Measurements from ENCODE around the gene KCNN1. TPM values are rescaled to one million over a fixed set of nuclear protein-coding genes. Genes with fewer than 3 reads are reported as not detected.

Gene KCNN1
- total and polyA plus RNA-seq, 9 of the 15 experiments (the other 6 are each of a cell fraction or from before 2014, with no cell fraction given) = 0.01 to 6.2 (median 0.72) TPM

DNA sequence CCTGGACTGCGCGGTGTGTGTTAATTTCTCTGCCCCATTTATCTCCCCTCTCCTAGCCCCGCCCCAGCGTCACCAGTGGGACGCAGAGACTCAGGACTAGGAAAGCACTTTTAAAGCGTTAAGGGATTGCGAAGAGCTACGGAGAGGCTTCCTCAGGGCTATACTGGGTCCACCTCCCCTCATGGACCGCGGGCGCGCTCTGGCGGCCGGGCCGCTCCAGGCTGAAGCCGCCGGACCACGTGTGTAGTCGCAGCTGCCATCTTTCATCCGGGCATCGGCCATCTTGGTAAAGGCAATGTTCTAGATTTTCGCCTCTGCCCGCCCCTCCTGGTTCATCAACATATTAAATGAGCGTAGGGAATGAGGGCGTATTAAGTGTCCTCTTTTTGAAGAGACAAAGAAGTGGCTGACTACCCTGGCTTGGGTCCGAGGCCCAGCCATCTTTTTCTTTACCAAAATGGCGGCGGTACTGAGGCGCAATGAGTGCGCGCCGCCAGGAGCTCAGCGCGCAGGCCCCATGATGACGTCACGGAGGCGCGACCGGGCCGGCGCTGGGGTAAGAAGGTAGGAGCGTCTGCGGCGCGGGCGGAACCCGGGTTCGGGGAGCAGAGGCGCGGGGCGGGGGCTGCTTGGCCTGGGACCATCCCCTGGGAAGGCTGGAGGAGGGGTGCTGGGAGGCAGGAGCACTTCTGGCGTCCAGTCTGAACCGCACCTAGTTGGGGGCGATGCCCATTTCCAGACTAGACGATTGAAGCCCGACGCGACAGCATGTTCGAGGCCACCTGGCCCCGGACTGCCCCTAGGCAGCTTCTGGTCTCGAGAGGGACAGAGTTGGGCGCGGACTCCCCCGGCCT lies 34.2 kb upstream of the KCNN1 start, which contains the start of gene CCDC124 (continued):
- TF ChIP-seq POU5F1 (IDR thresholded peaks at IDR 0.05; ENCODE audit: borderline replicate concordance, low read depth, low read length, partially characterized antibody) = peak; percentile 60
- TF ChIP-seq MBD2 (IDR thresholded peaks at IDR 0.05; ENCODE audit: borderline replicate concordance, low read depth) = no peak; the same call in 1 of the 2 replicates
- TF ChIP-seq HNRNPH1 (optimal IDR thresholded peaks at IDR 0.05; ENCODE audit: low read depth, low read length) = no peak
- peak; percentile 66; the same call in 1 of the 2 replicates for TF ChIP-seq KLF16 (IDR thresholded peaks at IDR 0.05)
- TF ChIP-seq, protein P1, sequence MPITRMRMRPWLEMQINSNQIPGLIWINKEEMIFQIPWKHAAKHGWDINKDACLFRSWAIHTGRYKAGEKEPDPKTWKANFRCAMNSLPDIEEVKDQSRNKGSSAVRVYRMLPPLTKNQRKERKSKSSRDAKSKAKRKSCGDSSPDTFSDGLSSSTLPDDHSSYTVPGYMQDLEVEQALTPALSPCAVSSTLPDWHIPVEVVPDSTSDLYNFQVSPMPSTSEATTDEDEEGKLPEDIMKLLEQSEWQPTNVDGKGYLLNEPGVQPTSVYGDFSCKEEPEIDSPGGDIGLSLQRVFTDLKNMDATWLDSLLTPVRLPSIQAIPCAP (CRISPR knock-in tag; IDR thresholded peaks at IDR 0.05; ENCODE audit: borderline replicate concordance) = no peak
- TF ChIP-seq U2AF2 (optimal IDR thresholded peaks at IDR 0.05; ENCODE audit: low read depth, low read length) = no peak
- peak; percentile 52 to 84; a peak in 3 of 4 replicates for TF ChIP-seq TBL1XR1 (IDR thresholded peaks at IDR 0.05; ENCODE audit: low read length in 2 of 2)
- TF ChIP-seq ZNF253 (CRISPR knock-in tag; conservative IDR thresholded peaks at IDR 0.05) = no peak
- peak; percentile 77 for TF ChIP-seq RFX5 (IDR thresholded peaks at IDR 0.05; ENCODE audit: low read depth, low read length)
- no peak for TF ChIP-seq RBM17 (IDR thresholded peaks at IDR 0.05; ENCODE audit: borderline replicate concordance, low read depth, low read length)
- TF ChIP-seq, protein P2, sequence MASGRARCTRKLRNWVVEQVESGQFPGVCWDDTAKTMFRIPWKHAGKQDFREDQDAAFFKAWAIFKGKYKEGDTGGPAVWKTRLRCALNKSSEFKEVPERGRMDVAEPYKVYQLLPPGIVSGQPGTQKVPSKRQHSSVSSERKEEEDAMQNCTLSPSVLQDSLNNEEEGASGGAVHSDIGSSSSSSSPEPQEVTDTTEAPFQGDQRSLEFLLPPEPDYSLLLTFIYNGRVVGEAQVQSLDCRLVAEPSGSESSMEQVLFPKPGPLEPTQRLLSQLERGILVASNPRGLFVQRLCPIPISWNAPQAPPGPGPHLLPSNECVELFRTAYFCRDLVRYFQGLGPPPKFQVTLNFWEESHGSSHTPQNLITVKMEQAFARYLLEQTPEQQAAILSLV (tag; IDR thresholded peaks at IDR 0.05) = peak; percentile 79
- TF ChIP-seq, protein P3, sequence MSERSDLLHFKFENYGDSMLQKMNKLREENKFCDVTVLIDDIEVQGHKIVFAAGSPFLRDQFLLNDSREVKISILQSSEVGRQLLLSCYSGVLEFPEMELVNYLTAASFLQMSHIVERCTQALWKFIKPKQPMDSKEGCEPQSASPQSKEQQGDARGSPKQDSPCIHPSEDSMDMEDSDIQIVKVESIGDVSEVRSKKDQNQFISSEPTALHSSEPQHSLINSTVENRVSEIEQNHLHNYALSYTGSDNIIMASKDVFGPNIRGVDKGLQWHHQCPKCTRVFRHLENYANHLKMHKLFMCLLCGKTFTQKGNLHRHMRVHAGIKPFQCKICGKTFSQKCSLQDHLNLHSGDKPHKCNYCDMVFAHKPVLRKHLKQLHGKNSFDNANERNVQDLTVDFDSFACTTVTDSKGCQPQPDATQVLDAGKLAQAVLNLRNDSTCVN (CRISPR knock-in tag; IDR thresholded peaks at IDR 0.05) = no peak
- 0 out of 2 replicates have a peak, but pooled peaks have one; percentile 35 for TF ChIP-seq ZNF668 (CRISPR knock-in tag; IDR thresholded peaks at IDR 0.05)
- no peak for TF ChIP-seq PCBP2 (IDR thresholded peaks at IDR 0.05; ENCODE audit: low read depth, low read length, poor library complexity, severe bottlenecking)
- TF ChIP-seq CBFA2T3 (IDR thresholded peaks at IDR 0.05) = 0 out of 2 replicates have a peak, but pooled peaks have one; percentile 2
- no peak for TF ChIP-seq SIRT6 (IDR thresholded peaks at IDR 0.05; ENCODE audit: low read depth, low read length)
- 0 out of 2 replicates have a peak, but pooled peaks have one; percentile 10 for TF ChIP-seq BHLHE40 (IDR thresholded peaks at IDR 0.05; ENCODE audit: low read length)
- TF ChIP-seq, protein P4, sequence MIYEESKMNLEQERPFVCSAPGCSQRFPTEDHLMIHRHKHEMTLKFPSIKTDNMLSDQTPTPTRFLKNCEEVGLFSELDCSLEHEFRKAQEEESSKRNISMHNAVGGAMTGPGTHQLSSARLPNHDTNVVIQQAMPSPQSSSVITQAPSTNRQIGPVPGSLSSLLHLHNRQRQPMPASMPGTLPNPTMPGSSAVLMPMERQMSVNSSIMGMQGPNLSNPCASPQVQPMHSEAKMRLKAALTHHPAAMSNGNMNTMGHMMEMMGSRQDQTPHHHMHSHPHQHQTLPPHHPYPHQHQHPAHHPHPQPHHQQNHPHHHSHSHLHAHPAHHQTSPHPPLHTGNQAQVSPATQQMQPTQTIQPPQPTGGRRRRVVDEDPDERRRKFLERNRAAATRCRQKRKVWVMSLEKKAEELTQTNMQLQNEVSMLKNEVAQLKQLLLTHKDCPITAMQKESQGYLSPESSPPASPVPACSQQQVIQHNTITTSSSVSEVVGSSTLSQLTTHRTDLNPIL (CRISPR knock-in tag; IDR thresholded peaks at IDR 0.05) = no peak
- TF ChIP-seq SMAD2 (IDR thresholded peaks at IDR 0.05; ENCODE audit: low read depth, low read length) = no peak
- no peak; the same call in 1 of the 2 replicates for TF ChIP-seq ZNF431 (CRISPR knock-in tag; IDR thresholded peaks at IDR 0.05)
- TF ChIP-seq CBX2 (IDR thresholded peaks at IDR 0.05; ENCODE audit: insufficient read depth, low read length, poor library complexity, severe bottlenecking) = no peak
- peak; percentile 61; the same call in 1 of the 2 replicates for TF ChIP-seq ZNF133 (CRISPR knock-in tag; IDR thresholded peaks at IDR 0.05)
- TF ChIP-seq ZBTB8A (IDR thresholded peaks at IDR 0.05; ENCODE audit: partially characterized antibody) = no peak
- TF ChIP-seq CBX3 (IDR thresholded peaks at IDR 0.05; ENCODE audit: borderline replicate concordance in 1 of 2, low read length in 2 of 2) = peak in 1 of 2 experiments; percentile 61; a peak in 1 of 3 replicates

Measured in K562 (cell line).